Uterus (tissue), 2 donors: Measurements from ENCODE around the gene PGRMC2.

Experiments
- CTCF ChIP-seq, 4 experiments: fragments of 200-600 bp in 2 of 4; fragments of 450-650 bp in 2 of 4; sonication (generic) in 2 of 4; IDR thresholded peaks; one replicate each; pipeline ENCODE4 v1.5.1; 2016 to 2019; ENCODE audit warnings: antibody characterized with exemption in 4 of 4, mild to moderate bottlenecking in 2 of 4, moderate library complexity in 1 of 4
- POLR2A ChIP-seq, 2 donors: fragments of 450-650 bp; IDR thresholded peaks; one replicate each; pipeline ENCODE4 v1.6.1; 2016; ENCODE audit warnings: antibody characterized with exemption in 2 of 2, mild to moderate bottlenecking in 1 of 2, moderate library complexity in 1 of 2

GRCh38 chr4:128309585-128309984 lies 22.0 kb upstream of the PGRMC2 start:
- no peak for TF ChIP-seq CTCF (IDR thresholded peaks at IDR 0.05)
- TF ChIP-seq POLR2A (IDR thresholded peaks at IDR 0.05): no peak
